ENCODE data around the gene SLC24A3. TPM values are rescaled to one million over a fixed set of nuclear protein-coding genes. Genes with fewer than 3 reads are reported as not detected.

The SLC24A3 gene
- total RNA-seq, 2 experiments from 2014 or later: not detected

DNA sequence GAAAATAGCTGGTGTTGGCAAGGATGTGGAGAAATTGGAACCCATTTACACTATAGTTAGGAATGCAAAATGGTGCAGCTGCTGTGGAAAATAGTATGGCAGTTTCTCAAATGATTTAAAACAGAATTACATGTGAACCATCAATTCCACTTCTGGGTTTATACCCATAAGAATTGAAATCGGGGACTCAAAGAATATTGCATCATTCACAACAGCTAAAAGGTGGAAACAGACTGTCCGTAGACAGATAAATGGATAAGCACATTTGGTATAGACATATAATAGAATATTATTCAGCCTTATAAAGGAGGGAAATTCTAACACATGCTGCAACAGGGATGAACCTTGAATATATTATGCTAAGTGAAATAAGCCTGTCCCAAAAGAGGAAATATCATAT is 355.7 kb downstream of the SLC24A3 start:
- H4K20me1 ChIP-seq (ENCODE audit: insufficient read depth, low read length): no peaks in the 10 kb centered on the region
- no peaks in the 10 kb centered on the region for H3K9me3 ChIP-seq (ENCODE audit: low read length)
- DNase-seq (ENCODE audit: low spot score): no peak
- no TSS peak for BruUV-seq (replicated peaks)
- H3K79me2 ChIP-seq (ENCODE audit: insufficient read depth, low read depth, low read length): no peaks in the 10 kb centered on the region
- no peaks in the 10 kb centered on the region for H3K9me2 ChIP-seq (ENCODE audit: insufficient read depth, low read length)
- ChIA-PET CTCF (ENCODE audit: unreplicated experiment) (no interaction called here), POLR2A (no interaction called here)
- no peak overlapping the region for H3K4me2 ChIP-seq (ENCODE audit: low read length)
- H3K36me3 ChIP-seq (ENCODE audit: insufficient read depth, low read length): no peaks in the 10 kb centered on the region
- no peak for TF ChIP-seq EZH2phosphoT487 (IDR thresholded peaks at IDR 0.05; ENCODE audit: borderline replicate concordance, low read depth, low read length)
- TF ChIP-seq, protein P1, sequence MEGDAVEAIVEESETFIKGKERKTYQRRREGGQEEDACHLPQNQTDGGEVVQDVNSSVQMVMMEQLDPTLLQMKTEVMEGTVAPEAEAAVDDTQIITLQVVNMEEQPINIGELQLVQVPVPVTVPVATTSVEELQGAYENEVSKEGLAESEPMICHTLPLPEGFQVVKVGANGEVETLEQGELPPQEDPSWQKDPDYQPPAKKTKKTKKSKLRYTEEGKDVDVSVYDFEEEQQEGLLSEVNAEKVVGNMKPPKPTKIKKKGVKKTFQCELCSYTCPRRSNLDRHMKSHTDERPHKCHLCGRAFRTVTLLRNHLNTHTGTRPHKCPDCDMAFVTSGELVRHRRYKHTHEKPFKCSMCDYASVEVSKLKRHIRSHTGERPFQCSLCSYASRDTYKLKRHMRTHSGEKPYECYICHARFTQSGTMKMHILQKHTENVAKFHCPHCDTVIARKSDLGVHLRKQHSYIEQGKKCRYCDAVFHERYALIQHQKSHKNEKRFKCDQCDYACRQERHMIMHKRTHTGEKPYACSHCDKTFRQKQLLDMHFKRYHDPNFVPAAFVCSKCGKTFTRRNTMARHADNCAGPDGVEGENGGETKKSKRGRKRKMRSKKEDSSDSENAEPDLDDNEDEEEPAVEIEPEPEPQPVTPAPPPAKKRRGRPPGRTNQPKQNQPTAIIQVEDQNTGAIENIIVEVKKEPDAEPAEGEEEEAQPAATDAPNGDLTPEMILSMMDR (conservative IDR thresholded peaks at IDR 0.05; ENCODE audit: low read length): no peak
- no peak overlapping the region for H3K27ac ChIP-seq (ENCODE audit: low read depth, low read length, poor library complexity, severe bottlenecking)
- intact Hi-C loops (cut with micrococcal nuclease; ENCODE audit: unreplicated experiment): no loop called here
- no peak overlapping the region for H2AFZ ChIP-seq (ENCODE audit: low read length)
- no peak overlapping the region for H3K4me3 ChIP-seq (ENCODE audit: low read depth, low read length, poor library complexity, severe bottlenecking)
- no peaks in the 10 kb centered on the region for H3K4me1 ChIP-seq (ENCODE audit: insufficient read depth, low read length, poor library complexity, severe bottlenecking)

DNA sequence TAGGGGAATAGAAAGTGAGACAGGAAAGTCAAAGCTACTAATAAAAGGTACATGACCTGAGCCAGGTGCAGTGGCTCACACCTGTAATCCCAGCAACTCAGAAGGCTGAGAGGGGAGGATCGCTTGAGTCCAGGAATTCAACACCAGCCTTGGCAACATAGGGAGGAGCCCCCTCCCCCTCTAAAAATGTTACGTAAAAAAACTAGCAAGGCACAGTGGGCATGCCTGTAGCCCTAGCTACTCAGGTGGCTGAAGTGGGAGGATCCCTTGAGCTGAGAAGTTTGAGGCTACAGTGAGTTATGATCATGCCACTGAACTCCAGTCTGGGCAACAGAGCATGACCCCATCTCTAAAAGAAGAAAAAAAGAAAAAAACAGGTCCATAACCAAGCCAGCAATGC is 359.6 kb downstream of the SLC24A3 start:
- no peak overlapping the region for H3K4me2 ChIP-seq (ENCODE audit: low read length)
- H3K79me2 ChIP-seq (ENCODE audit: insufficient read depth, low read depth, low read length): no peaks in the 10 kb centered on the region
- no peak for DNase-seq (ENCODE audit: low spot score)
- intact Hi-C loops (cut with micrococcal nuclease; ENCODE audit: unreplicated experiment): no loop called here
- H3K4me1 ChIP-seq (ENCODE audit: insufficient read depth, low read length, poor library complexity, severe bottlenecking): no peaks in the 10 kb centered on the region
- H3K27ac ChIP-seq (ENCODE audit: low read depth, low read length, poor library complexity, severe bottlenecking): no peak overlapping the region
- H4K20me1 ChIP-seq (ENCODE audit: insufficient read depth, low read length): no peaks in the 10 kb centered on the region
- H3K9me3 ChIP-seq (ENCODE audit: low read length): no peaks in the 10 kb centered on the region
- no peaks in the 10 kb centered on the region for H3K9me2 ChIP-seq (ENCODE audit: insufficient read depth, low read length)
- H3K4me3 ChIP-seq (ENCODE audit: low read depth, low read length, poor library complexity, severe bottlenecking): no peak overlapping the region
- TF ChIP-seq, protein P1 (conservative IDR thresholded peaks at IDR 0.05; ENCODE audit: low read length): no peak
- TF ChIP-seq EZH2phosphoT487 (IDR thresholded peaks at IDR 0.05; ENCODE audit: borderline replicate concordance, low read depth, low read length): no peak
- no TSS peak for BruUV-seq (replicated peaks)
- no peak overlapping the region for H2AFZ ChIP-seq (ENCODE audit: low read length)
- POLR2A ChIA-PET: no interaction called here
- H3K36me3 ChIP-seq (ENCODE audit: insufficient read depth, low read length): no peaks in the 10 kb centered on the region
- CTCF ChIA-PET (ENCODE audit: unreplicated experiment): interaction anchor here (0.5 kb wide), 1 partner anchor 920 kb away, joined by 3 read pairs; no protein-coding TSS in a partner anchor

DNA sequence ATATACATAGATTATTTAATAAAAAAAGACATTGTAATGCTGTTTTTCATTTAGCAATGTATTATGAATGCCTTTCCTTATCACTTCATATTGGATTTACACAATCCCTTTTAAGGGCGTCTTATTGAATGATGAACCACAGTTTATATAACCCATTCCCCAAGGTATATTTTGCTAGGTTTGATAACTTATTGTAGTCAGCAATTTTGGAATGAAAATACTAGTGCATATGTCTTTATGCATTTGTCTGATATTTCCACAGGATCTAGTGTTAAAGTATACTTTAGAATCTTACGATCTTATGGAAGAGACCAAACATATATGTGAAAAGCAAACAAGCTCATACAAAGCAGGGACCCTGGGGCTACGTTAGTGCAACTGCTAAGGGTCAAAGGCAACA is 365.2 kb downstream of the SLC24A3 start:
- BruUV-seq (replicated peaks): no TSS peak
- Histone ChIP-seq H4K20me1 (ENCODE audit: insufficient read depth, low read length) (no peaks in the 10 kb centered on the region), H3K4me2 (ENCODE audit: low read length) (no peak overlapping the region), H3K27ac (ENCODE audit: low read depth, low read length, poor library complexity, severe bottlenecking) (no peak overlapping the region), H3K9me3 (ENCODE audit: low read length) (no peaks in the 10 kb centered on the region), H3K4me3 (ENCODE audit: low read depth, low read length, poor library complexity, severe bottlenecking) (no peak overlapping the region), H3K36me3 (ENCODE audit: insufficient read depth, low read length) (no peaks in the 10 kb centered on the region), H3K79me2 (ENCODE audit: insufficient read depth, low read depth, low read length) (no peaks in the 10 kb centered on the region), H3K9me2 (ENCODE audit: insufficient read depth, low read length) (no peaks in the 10 kb centered on the region), H2AFZ (ENCODE audit: low read length) (no peak overlapping the region), H3K4me1 (ENCODE audit: insufficient read depth, low read length, poor library complexity, severe bottlenecking) (no peaks in the 10 kb centered on the region)
- ChIA-PET POLR2A (no interaction called here), CTCF (ENCODE audit: unreplicated experiment) (no interaction called here)
- TF ChIP-seq, protein P1 (conservative IDR thresholded peaks at IDR 0.05; ENCODE audit: low read length): no peak
- TF ChIP-seq EZH2phosphoT487 (IDR thresholded peaks at IDR 0.05; ENCODE audit: borderline replicate concordance, low read depth, low read length): no peak
- DNase-seq (ENCODE audit: low spot score): no peak
- intact Hi-C loops (cut with micrococcal nuclease; ENCODE audit: unreplicated experiment): no loop called here

All from OCI-LY7 (cell line).